CD4-positive, alpha-beta memory T cell (primary cell): ENCODE data around the gene CXXC5. TPM values are rescaled to one million over a fixed set of nuclear protein-coding genes. Genes with fewer than 3 reads are reported as not detected.

Experiments
- CTCF ChIA-PET: fragments of 350-600 bp; sonication (Branson Sonifier 250); formaldehyde crosslinking; loops from one replicate; lab custom pipeline; 2021; ENCODE audit warnings: inconsistent platforms; ENCODE audit not compliant: partially characterized antibody; lab: Charles Lee
- POLR2A ChIA-PET: fragments of 350-600 bp; sonication (Branson Sonifier 250); formaldehyde crosslinking; loops from one replicate; lab custom pipeline; 2021; ENCODE audit not compliant: partially characterized antibody; lab: Charles Lee
- DNase-seq, 5 donors: peaks; one replicate each; pipeline versions ENCODE4 v3.0.0 to v3.0.0-alpha.2; 2020 to 2022; ENCODE audit warnings: mixed read lengths in 1 of 5
- H3K27ac ChIP-seq: one replicate; pipeline ENCODE4 v1.7.0; 2013; ENCODE audit warnings: low read depth, low read length
- H3K27me3 ChIP-seq: 2 replicates; pipeline ENCODE4 v1.7.0; 2013; ENCODE audit warnings: mild to moderate bottlenecking, low read length, moderate library complexity; ENCODE audit not compliant: insufficient read depth
- H3K36me3 ChIP-seq: 2 replicates; pipeline ENCODE4 v1.7.0; 2013; ENCODE audit warnings: mild to moderate bottlenecking, low read length, moderate library complexity; ENCODE audit not compliant: insufficient read depth
- H3K4me1 ChIP-seq: 2 replicates; pipeline ENCODE4 v1.7.0; 2013; ENCODE audit warnings: mild to moderate bottlenecking, low read length, moderate library complexity; ENCODE audit not compliant: insufficient read depth
- H3K4me3 ChIP-seq, 2 donors: one replicate each; pipeline ENCODE4 v1.7.0; 2013; ENCODE audit warnings: low read length in 2 of 2, mild to moderate bottlenecking in 1 of 2
- H3K9me3 ChIP-seq, 2 donors: one replicate each; pipeline ENCODE4 v1.7.0; 2013; ENCODE audit warnings: low read length in 2 of 2, control low read depth in 1 of 2; ENCODE audit not compliant: control insufficient read depth in 1 of 2
- H3K27ac Mint-ChIP-seq, 7 donors: one replicate each; pipeline ENCODE4 v1.8.0; 2020 to 2021; ENCODE audit warnings: mixed read lengths in 7 of 7, mild to moderate bottlenecking in 6 of 7, inconsistent platforms in 3 of 7, moderate library complexity in 3 of 7
- H3K27me3 Mint-ChIP-seq, 2 donors: one replicate each; pipeline ENCODE4 v1.8.0; 2020 to 2021; ENCODE audit warnings: mixed read lengths in 2 of 2
- H3K36me3 Mint-ChIP-seq, 2 donors: one replicate each; pipeline ENCODE4 v1.8.0; 2020 to 2021; ENCODE audit warnings: mixed read lengths in 2 of 2, inconsistent platforms in 1 of 2, mild to moderate bottlenecking in 1 of 2
- H3K4me1 Mint-ChIP-seq, 4 donors: one replicate each; pipeline ENCODE4 v1.8.0; 2020 to 2021; ENCODE audit warnings: mixed read lengths in 4 of 4, mild to moderate bottlenecking in 1 of 4
- H3K4me3 Mint-ChIP-seq, 8 donors: one replicate each; pipeline ENCODE4 v1.8.0; 2020 to 2021; ENCODE audit warnings: mixed read lengths in 8 of 8, mild to moderate bottlenecking in 7 of 8, moderate library complexity in 6 of 8, inconsistent platforms in 3 of 8
- H3K9me3 Mint-ChIP-seq, 8 donors: one replicate each; pipeline ENCODE4 v1.8.0; 2020 to 2021; ENCODE audit warnings: mixed read lengths in 8 of 8, mild to moderate bottlenecking in 5 of 8, inconsistent platforms in 3 of 8, moderate library complexity in 1 of 8
- intact Hi-C: fragments of 100-400 bp; cut with micrococcal nuclease; formaldehyde crosslinking; loops from one replicate; pipeline ENCODE4 v1.15.1; 2023
- polyA plus RNA-seq, 2 donors: library from polyadenylated mRNA; unstranded; fragments of 300-500 nt; fragmentation: Illumina TruSeq; gene quantifications; one replicate each; pipeline ENCODE4 v1.2.3, GENCODE V29; 2021
- total RNA-seq, 2 experiments: library from RNA; stranded (reverse); gene quantifications; one replicate each; pipeline ENCODE4 v1.2.3, GENCODE V29; 2021

Gene CXXC5
- total and polyA plus RNA-seq, 4 experiments from 2014 or later = 1.6 to 5.5 (median 3.1) TPM

- no peaks in the 10 kb centered on the region for H3K36me3 Mint-ChIP-seq
- CTCF ChIA-PET = no interaction called here
- Histone ChIP-seq H3K9me3 (no peaks in the 10 kb centered on the region), H3K4me1 (no peaks in the 10 kb centered on the region), H3K36me3 (no peaks in the 10 kb centered on the region), H3K27ac (no peak overlapping the region), H3K4me3 (no peak overlapping the region), H3K27me3 (peaks cover 4% of the 10 kb centered on the region)
- intact Hi-C loops = no loop called here
- H3K4me1 Mint-ChIP-seq = peaks cover 6 to 11% (median 10%) of the 10 kb centered on the region in 4 donors
- H3K27me3 Mint-ChIP-seq = peaks cover 10 to 18% of the 10 kb centered on the region in 2 donors
- no peak overlapping the region for H3K27ac Mint-ChIP-seq
- H3K4me3 Mint-ChIP-seq = no peak overlapping the region
- no peaks in the 10 kb centered on the region for H3K9me3 Mint-ChIP-seq
- POLR2A ChIA-PET = no interaction called here
- DNase-seq = no peak
Measured at GRCh38 chr5:139704748-139705147, 56.6 kb downstream of the CXXC5 start.

GRCh38 chr5:139705191-139705590, 57.0 kb downstream of the CXXC5 start:
- Mint-ChIP-seq H3K36me3 (no peaks in the 10 kb centered on the region), H3K27ac (peak overlapping the region in 3 of 7 donors; percentile 0 to 12 (median 7)), H3K4me1 (peaks cover 7 to 13% (median 12%) of the 10 kb centered on the region in 4 donors), H3K9me3 (no peaks in the 10 kb centered on the region), H3K4me3 (no peak overlapping the region), H3K27me3 (peaks cover 10 to 18% of the 10 kb centered on the region in 2 donors)
- DNase-seq = no peak
- Histone ChIP-seq H3K9me3 (no peaks in the 10 kb centered on the region), H3K4me1 (peaks cover 3% of the 10 kb centered on the region), H3K27me3 (peaks cover 4% of the 10 kb centered on the region), H3K36me3 (no peaks in the 10 kb centered on the region), H3K4me3 (no peak overlapping the region), H3K27ac (no peak overlapping the region)
- CTCF ChIA-PET = no interaction called here
- POLR2A ChIA-PET = no interaction called here
- intact Hi-C loops = no loop called here

- Mint-ChIP-seq H3K4me1 (peaks cover 9 to 18% (median 16%) of the 10 kb centered on the region in 4 donors), H3K27ac (peak overlapping the region in 4 of 7 donors; percentile 4 to 30 (median 10)), H3K36me3 (no peaks in the 10 kb centered on the region), H3K9me3 (no peaks in the 10 kb centered on the region), H3K27me3 (peaks cover 8 to 14% of the 10 kb centered on the region in 2 donors), H3K4me3 (no peak overlapping the region)
- ChIA-PET POLR2A (no interaction called here), CTCF (interaction anchor here (1.3 kb wide), 1 partner anchor 72 kb away, joined by 3 read pairs; no protein-coding TSS in a partner anchor)
- no peaks in the 10 kb centered on the region for H3K9me3 ChIP-seq
- intact Hi-C loops = no loop called here
- H3K4me1 ChIP-seq = peaks cover 8% of the 10 kb centered on the region
- H3K27ac ChIP-seq = no peak overlapping the region
- no peak for DNase-seq
- H3K36me3 ChIP-seq = no peaks in the 10 kb centered on the region
- no peak overlapping the region for H3K4me3 ChIP-seq
- H3K27me3 ChIP-seq = peaks cover 4% of the 10 kb centered on the region
Measured at GRCh38 chr5:139705655-139706587, 57.8 kb downstream of the CXXC5 start.

- Mint-ChIP-seq H3K36me3 (no peaks in the 10 kb centered on the region), H3K27ac (peak overlapping the region in 4 of 7 donors; percentile 0 to 62 (median 39)), H3K9me3 (no peaks in the 10 kb centered on the region), H3K27me3 (peaks cover 5 to 7% of the 10 kb centered on the region in 2 donors), H3K4me1 (peaks cover 6 to 27% (median 14%) of the 10 kb centered on the region in 4 donors), H3K4me3 (peak overlapping the region in 1 of 8 donors; percentile 18)
- no peaks in the 10 kb centered on the region for H3K36me3 ChIP-seq
- no peaks in the 10 kb centered on the region for H3K9me3 ChIP-seq
- H3K4me3 ChIP-seq = no peak overlapping the region
- no peak overlapping the region for H3K27ac ChIP-seq
- CTCF ChIA-PET = no interaction called here
- intact Hi-C loops = no loop called here
- peaks cover 19% of the 10 kb centered on the region for H3K4me1 ChIP-seq
- no peak for DNase-seq
- POLR2A ChIA-PET = no interaction called here
- peaks cover 3% of the 10 kb centered on the region for H3K27me3 ChIP-seq
Measured at GRCh38 chr5:139707445-139708003, 59.4 kb downstream of the CXXC5 start.

GRCh38 chr5:139708434-139708861, 60.3 kb downstream of the CXXC5 start:
- DNase-seq = no peak
- no peak overlapping the region for H3K4me3 ChIP-seq
- H3K4me1 ChIP-seq = peaks cover 19% of the 10 kb centered on the region
- H3K9me3 ChIP-seq = no peaks in the 10 kb centered on the region
- intact Hi-C loops = no loop called here
- H3K9me3 Mint-ChIP-seq = no peaks in the 10 kb centered on the region
- peaks cover 7 to 8% of the 10 kb centered on the region in 2 donors for H3K27me3 Mint-ChIP-seq
- H3K36me3 Mint-ChIP-seq = no peaks in the 10 kb centered on the region
- peak overlapping the region in 2 of 8 donors; percentile 10 to 55 for H3K4me3 Mint-ChIP-seq
- peaks cover 8 to 32% (median 16%) of the 10 kb centered on the region in 4 donors for H3K4me1 Mint-ChIP-seq
- peaks cover 6% of the 10 kb centered on the region for H3K27me3 ChIP-seq
- H3K27ac ChIP-seq = no peak overlapping the region
- H3K36me3 ChIP-seq = no peaks in the 10 kb centered on the region
- POLR2A ChIA-PET = no interaction called here
- CTCF ChIA-PET = no interaction called here
- H3K27ac Mint-ChIP-seq = peak overlapping the region; percentile 6 to 73 (median 48)

- no peaks in the 10 kb centered on the region for H3K36me3 ChIP-seq
- intact Hi-C loops = no loop called here
- Mint-ChIP-seq H3K27me3 (peaks cover 7 to 10% of the 10 kb centered on the region in 2 donors), H3K36me3 (no peaks in the 10 kb centered on the region), H3K9me3 (no peaks in the 10 kb centered on the region), H3K4me3 (peak overlapping the region in 5 of 8 donors; percentile 40 to 68 (median 55)), H3K27ac (peak overlapping the region in 5 of 7 donors; percentile 9 to 73 (median 38)), H3K4me1 (peaks cover 8 to 32% (median 16%) of the 10 kb centered on the region in 4 donors)
- no peak for DNase-seq
- peaks cover 19% of the 10 kb centered on the region for H3K4me1 ChIP-seq
- no peak overlapping the region for H3K4me3 ChIP-seq
- ChIA-PET CTCF (no interaction called here), POLR2A (interaction anchor here (0.8 kb wide), 1 partner anchor 8 kb away, joined by 3 read pairs; no protein-coding TSS in a partner anchor)
- H3K9me3 ChIP-seq = no peaks in the 10 kb centered on the region
- peaks cover 6% of the 10 kb centered on the region for H3K27me3 ChIP-seq
- no peak overlapping the region for H3K27ac ChIP-seq
Measured at GRCh38 chr5:139708877-139709581, 60.9 kb downstream of the CXXC5 start.
